ENCODE data around the gene EFCAB5. TPM values are rescaled to one million over a fixed set of nuclear protein-coding genes. Genes with fewer than 3 reads are reported as not detected.
"Not testable (repeated sequence)": the region's sequence is repeated elsewhere in the genome, so short reads cannot be mapped to it uniquely, and the experiment has no call there.

Gene EFCAB5
- polyA plus RNA-seq, 1 donor: 2.8 TPM

GRCh38 chr17:30005709-30006320, 64.4 kb downstream of the EFCAB5 start:
- DNase-seq: no peak

DNA sequence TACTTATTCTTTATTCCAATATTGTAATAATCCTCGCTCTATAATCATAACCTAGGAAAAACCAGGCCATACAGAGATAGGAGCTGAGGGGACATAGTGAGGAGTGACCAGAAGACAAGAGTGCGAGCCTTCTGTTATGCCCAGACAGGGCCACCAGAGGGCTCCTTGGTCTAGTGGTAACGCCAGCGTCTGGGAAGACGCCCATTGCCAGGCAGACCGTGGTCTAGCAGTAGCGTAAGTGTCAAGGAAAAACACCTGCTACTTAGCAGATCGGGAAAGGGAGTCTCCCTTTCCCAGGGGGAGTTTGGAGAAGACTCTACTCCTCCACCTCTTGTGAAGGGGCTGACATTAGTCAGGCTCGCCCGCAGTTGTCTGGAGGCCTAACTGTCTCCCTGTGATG, 70.5 kb downstream of the EFCAB5 start:
- not testable (repeated sequence) for DNase-seq

DNA sequence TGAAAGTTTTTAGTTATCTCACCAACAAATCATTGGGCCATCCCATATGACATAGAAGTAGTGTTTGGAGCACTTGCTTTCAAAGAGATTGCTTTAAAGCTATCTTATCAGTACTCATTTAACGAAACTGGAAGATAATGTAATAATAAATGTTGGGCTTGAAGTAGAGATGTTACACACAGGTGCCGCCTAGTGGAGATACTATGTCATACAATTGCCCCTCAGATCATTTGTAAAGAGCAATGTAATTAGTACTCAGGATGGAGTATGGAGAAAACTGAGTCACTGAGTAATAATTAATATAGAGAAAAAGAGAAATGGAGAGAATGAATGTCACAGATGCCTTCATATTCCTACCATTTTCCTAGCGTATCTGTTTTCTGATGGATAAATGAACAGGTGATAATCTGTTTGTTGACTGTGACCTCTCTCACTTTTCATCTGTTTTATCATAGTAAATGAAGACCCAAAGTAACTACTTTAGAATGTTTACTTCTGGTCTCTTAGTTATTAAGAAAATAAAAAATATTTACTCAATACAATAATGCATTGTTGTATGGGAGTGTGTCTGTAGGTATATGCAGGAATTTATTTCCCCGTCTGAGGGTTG, 80.4 kb downstream of the EFCAB5 start:
- DNase-seq: peak; percentile 37

DNA sequence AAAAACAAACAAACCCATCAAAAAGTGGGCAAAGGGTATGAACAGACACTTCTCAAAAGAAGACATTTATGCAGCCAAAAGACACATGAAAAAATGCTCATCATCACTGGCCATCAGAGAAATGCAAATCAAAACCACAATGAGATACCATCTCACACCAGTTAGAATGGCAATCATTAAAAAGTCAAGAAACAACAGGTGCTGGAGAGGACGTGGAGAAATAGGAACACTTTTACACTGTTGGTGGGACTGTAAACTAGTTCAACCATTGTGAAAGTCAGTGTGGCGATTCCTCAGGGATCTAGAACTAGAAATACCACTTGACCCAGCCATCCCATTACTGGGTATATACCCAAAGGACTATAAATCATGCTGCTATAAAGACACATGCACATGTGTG, 83.9 kb downstream of the EFCAB5 start:
- not testable (repeated sequence) for DNase-seq

GRCh38 chr17:30027676-30028075, 86.2 kb downstream of the EFCAB5 start:
- DNase-seq: no peak

- DNase-seq: no peak
These were observed 89.9 kb downstream of the EFCAB5 start for GRCh38 chr17:30031214-30031869.

DNA sequence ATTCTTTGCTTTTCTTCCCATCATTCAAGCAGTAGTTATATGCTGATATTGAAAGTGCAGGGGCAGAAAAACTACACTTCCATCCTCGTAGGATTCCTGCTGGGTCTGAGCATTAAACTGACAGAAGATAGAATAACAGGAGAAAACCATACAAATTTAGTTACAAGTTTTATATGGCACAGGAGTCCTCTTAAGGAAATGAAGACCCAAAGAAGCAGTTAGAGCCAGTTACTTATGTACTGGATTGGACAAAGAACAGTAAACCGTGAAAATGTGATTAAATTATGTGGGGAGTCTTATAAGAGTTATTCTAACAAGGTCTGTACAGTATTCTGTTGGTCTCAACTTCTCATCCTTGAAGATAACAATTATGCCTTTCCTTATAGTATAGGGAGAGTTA, 93.9 kb downstream of the EFCAB5 start:
- DNase-seq: no peak

DNA sequence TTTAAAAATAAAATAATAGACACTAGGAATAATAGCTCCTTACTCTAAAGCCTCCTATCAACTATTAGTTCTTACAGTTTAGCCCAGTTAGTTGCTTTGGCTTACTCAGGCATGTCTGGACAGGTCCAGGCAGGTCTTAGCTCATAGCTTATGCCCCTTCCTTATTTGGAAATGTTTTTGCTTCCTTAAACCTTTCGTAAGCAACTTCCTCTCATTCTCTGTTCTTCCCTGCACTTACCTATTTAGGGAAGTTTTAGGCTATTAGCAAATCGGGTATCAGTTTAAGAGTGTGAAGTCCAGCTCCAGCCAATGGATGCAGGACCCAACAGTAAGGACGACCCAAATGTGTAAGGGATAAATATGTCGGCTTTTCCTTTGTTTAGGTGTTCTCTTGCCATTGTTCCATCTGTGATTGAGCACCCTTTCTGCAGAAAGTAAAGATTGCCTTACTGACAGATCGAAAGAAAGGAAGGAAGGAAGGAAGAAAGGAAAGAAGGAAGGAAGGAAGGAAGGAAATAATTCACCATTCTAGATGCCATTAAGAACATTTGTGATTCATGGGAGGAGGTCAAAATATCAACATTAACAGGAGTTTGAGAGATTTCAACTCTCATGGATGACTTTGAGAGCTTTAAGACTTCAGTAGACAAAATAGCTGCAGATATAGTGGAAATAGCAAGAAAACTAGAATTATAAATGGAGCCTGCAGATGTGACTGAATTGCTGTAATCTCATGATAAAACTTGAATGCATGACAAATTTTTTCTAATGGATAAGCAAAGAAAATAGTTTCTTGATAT, 99.5 kb downstream of the EFCAB5 start:
- DNase-seq: not testable (repeated sequence)

DNA sequence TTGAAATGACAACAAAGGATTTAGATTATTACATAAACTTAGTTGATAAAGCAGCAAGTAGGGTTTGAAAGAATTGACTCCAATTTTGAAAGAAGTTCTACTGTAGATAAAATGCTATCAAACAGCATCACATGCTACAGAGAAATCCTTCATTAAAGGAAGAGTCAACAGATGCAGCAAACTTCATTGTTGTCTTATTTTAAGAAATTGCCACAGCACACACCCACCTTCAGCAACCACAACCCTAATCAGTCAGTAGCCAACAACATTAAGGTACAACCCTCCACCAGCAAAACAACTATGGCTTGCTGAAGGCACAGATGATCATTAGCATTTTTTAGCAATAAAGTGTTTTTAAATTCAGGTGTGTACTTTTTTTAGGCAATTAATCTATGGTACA, 100.1 kb downstream of the EFCAB5 start:
- no peak for DNase-seq

DNA sequence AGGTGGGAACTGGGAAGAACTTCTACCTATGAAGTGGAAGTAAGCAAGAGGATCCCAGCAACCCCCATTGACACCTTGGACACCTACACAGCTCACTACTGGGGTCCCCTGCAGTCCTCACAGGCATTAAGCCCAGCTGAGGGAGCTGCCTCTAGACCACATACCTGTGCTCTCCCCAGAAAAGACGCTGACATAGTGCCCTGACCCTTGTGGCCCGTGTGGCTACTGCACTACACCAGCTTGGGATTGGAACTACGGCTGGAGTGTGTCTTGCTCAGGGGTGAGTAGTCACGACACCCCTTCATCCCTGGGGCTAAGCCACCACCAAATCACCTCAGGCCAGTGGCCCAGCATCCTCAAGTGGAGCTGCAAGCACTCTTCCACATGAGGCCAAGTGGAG, 120.9 kb downstream of the EFCAB5 start:
- DNase-seq: no peak

DNA sequence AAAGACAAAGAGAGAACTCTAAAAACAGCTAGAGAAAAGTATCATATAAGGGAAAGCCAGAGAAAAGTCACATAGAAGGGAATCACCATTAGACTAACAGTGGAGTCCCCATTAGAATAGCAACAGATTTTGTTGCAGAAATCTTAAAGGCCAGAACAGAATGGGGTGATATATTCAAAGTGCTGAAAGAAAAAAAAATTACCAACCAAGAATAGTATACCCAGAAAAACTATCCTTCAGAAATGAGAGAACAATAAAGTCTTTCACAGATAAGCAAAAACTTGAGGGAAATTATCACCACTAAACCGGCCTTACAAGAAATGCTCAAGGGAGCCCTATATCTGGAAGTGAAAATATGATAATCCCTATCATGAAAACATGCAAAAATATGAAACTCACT, 123.3 kb downstream of the EFCAB5 start:
- DNase-seq: no peak

- DNase-seq: no peak
These were observed 127.0 kb downstream of the EFCAB5 start for GRCh38 chr17:30068465-30068864.

DNA sequence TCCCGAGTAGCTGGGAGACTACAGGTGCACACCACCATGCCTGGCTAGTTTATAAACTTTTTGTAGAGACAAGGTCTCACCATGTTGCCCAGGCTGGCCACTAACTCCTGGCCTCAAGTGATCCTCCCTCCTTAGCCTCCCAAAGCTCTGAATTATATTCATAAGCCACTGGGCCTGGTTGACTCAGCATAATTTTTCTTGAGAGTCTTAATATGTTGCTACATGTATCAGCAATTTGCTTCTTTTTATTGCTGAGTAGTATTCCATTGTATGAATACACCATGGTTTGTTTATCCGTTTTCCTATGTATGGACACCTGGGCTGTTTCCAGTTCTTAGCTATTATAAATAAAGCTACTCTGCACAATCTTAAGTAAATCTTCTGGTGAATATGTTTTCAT, 132.8 kb downstream of the EFCAB5 start:
- no peak for DNase-seq

GRCh38 chr17:30074730-30075129, 133.3 kb downstream of the EFCAB5 start:
- DNase-seq: no peak

DNA sequence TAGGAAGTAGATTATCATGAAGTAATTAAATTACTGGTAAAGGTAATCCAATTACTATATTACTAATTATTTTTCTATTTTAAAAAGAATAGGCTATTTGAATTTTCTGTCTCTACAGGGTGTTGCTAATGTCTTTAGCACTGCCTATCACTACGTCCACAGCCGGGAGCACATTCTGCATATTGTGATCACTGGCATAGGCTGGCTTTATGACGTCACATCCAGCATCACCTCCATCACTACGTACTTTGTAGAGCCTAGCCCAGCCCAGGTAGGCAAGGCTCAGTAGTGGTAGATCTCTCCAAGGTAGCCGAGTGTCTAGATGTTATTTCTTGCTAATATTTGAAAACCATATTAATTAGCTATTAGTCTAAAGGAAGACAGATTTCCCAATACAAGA, 141.3 kb downstream of the EFCAB5 start:
- no peak for DNase-seq

DNA sequence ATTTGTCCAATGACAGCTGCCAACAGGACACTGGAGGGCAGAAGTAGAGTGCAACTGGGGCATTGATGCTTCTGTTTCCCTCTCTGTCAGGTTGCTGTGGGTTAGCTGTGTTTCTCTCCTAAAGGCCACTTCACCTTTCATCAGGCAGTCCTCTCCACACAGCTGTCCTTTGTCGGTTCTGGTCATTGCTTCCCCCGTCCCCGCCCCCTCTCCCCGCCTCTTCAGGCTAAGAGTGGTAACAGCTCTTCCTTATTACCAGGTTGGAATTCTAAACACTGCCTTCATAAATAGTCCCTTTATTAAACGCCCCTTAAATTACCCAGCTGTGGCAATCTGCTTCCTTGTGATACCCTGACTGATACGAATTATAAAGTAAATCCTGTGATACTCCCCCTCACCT, 143.4 kb downstream of the EFCAB5 start:
- DNase-seq: peak; percentile 39

DNA sequence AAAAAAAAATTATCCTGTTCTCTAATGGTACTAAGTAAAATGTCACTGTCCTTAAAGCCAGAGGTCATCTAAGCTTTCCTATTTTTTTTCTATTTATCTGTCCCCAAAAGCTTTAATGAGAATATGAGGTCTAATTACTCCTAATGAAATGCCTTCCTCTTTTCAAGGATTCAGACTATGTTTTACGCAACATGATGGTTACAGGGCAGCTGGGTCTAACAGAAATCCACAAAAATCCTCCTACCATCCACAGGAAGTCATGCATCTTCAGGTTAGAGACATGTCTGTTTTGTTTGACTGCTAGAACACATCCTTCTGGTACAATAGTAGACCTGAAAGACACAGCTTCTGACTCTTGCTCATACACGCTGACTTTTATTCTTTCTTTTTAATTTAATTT, 145.5 kb downstream of the EFCAB5 start:
- DNase-seq: no peak

DNA sequence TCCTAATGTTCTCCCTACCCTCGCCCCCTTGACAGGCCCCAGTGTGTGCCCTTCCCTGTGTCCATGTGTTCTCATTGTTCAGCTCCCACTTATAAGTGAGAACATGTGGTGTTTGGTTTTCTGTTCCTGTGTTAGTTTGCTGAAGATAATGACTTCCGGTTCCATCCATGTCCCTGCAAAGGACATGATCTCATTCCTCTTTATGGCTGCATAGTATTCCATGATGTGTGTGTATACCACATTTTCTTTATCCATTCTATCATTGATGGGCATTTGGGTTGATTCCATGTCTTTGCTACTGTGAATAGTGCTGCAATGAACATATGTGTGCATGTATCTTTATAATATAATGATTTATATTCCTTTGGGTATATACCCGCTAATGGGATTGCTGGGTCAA, 146.0 kb downstream of the EFCAB5 start:
- not testable (repeated sequence) for DNase-seq

DNA sequence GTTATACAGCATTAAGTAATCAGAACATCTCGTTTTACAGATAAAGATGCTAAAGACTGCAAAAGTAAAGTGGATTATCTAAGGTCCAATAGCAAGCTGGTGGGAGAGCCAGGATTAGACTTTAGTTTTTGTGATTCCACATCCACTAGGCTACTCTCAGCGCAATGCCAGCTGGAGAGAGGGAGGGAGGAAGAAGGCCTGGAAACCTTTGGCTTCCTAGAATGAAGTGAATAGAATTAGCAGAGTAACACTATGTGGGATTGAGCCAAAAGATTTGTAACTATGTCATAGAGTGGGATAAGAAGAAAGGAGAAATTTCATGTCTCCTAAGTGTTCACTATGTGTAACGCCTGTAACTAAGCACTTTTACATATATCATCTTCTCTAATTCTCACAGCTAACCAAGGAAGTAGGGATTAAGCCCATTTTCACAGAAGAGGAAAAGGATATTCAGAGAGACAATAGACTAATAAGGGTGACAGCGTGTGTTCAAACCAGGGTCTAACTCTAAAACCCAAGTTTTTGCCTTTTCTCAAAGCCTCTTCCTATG, 149.8 kb downstream of the EFCAB5 start:
- no peak for DNase-seq

DNA sequence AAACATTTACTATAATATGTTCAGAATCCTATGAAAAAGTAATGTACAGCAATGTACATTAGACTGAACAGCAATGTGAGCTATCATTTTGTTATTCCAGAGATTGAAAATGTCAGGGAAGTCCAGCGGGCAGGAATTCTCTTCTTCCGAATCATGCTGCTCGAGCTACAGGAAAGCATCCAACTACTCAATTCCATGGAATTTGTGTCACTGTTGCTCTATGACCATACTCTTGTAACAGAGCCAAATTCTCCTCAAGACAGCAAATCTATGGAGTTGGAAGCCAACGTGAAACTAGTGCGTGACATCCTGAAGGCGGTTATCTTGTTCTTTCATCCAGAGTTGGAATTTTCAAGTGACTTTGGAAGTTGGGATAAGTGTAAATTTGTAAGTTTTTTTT, 150.3 kb downstream of the EFCAB5 start:
- no peak for DNase-seq

- DNase-seq: no peak
These were observed 151.5 kb downstream of the EFCAB5 start for GRCh38 chr17:30092886-30093285.

GRCh38 chr17:30093463-30094147, 152.2 kb downstream of the EFCAB5 start:
- DNase-seq: peak; percentile 77
